Peyer's patch (tissue), 4 donors: ENCODE measurements around the gene E4F1. TPM values are rescaled to one million over a fixed set of nuclear protein-coding genes. Genes with fewer than 3 reads are reported as not detected.

Experiments used
- DNase-seq, 3 donors: peaks; one replicate each; pipeline ENCODE4 v3.0.0-alpha.2; 2017 to 2019
- H3K27ac ChIP-seq, 4 donors: fragments of 200-600 bp; sonication (generic); one replicate each; pipeline ENCODE4 v1.5.1; 2016 to 2019
- H3K27me3 ChIP-seq, 2 donors: fragments of 200-600 bp; sonication (generic); one replicate each; pipeline ENCODE4 v1.5.1; 2019
- H3K36me3 ChIP-seq, 3 donors: fragments of 200-600 bp; sonication (generic); one replicate each; pipeline ENCODE4 v1.5.1; 2016 to 2019
- H3K4me1 ChIP-seq, 4 donors: fragments of 200-600 bp; sonication (generic); one replicate each; pipeline ENCODE4 v1.5.1; 2016 to 2019
- H3K4me3 ChIP-seq, 4 donors: fragments of 200-600 bp; sonication (generic); 1 replicate in 3 of 4; 2 replicates in 1 of 4; pipeline ENCODE4 v1.5.1; 2016 to 2019; ENCODE audit warnings: mild to moderate bottlenecking in 1 of 4
- H3K9me3 ChIP-seq, 4 donors: fragments of 200-600 bp; sonication (generic); one replicate each; pipeline ENCODE4 v1.5.1; 2016 to 2019; ENCODE audit warnings: mild to moderate bottlenecking in 1 of 4
- CTCF ChIP-seq, 6 experiments: fragments of 450-650 bp in 4 of 6; fragments of 200-600 bp in 2 of 6; sonication (generic) in 1 of 6; IDR thresholded peaks; one replicate each; pipeline ENCODE4 v1.5.1; 2017 to 2019; ENCODE audit warnings: antibody characterized with exemption in 6 of 6, mild to moderate bottlenecking in 3 of 6, moderate library complexity in 1 of 6
- POLR2A ChIP-seq, 2 donors: fragments of 450-650 bp; IDR thresholded peaks; one replicate each; pipeline ENCODE4 v1.5.1; 2017; ENCODE audit warnings: antibody characterized with exemption in 2 of 2, mild to moderate bottlenecking in 2 of 2, moderate library complexity in 2 of 2
- total RNA-seq, 4 donors: library from RNA; depleted of rRNA; stranded (reverse); fragments of >200 nt; gene quantifications; one replicate each; pipeline ENCODE4 v1.1.0, GENCODE V29; 2016

Gene E4F1
- total RNA-seq, 4 donors from 2014 or later: 35.6 to 124 (median 76.2) TPM

GRCh38 chr16:2244926-2245795, 21.8 kb downstream of the E4F1 start:
- H3K36me3 ChIP-seq: peaks cover 0 to 77% (median 0%) of the 10 kb centered on the region in 3 donors
- TF ChIP-seq CTCF (IDR thresholded peaks at IDR 0.05) (no peak), POLR2A (IDR thresholded peaks at IDR 0.05) (no peak)

GRCh38 chr16:2246301-2246885, 23.0 kb downstream of the E4F1 start:
- Histone ChIP-seq H3K4me1 (peaks cover 0 to 10% (median 5%) of the 10 kb centered on the region in 4 donors), H3K27ac (no peak overlapping the region), H3K9me3 (no peaks in the 10 kb centered on the region), H3K4me3 (no peak overlapping the region), H3K27me3 (no peaks in the 10 kb centered on the region), H3K36me3 (peaks cover 0 to 75% (median 0%) of the 10 kb centered on the region in 3 donors)
- TF ChIP-seq CTCF (IDR thresholded peaks at IDR 0.05) (no peak), POLR2A (IDR thresholded peaks at IDR 0.05) (no peak)
- no peak for DNase-seq

More at GRCh38 chr16:2244926-2245795, 21.8 kb downstream of the E4F1 start:
- no peaks in the 10 kb centered on the region for H3K27me3 ChIP-seq
- H3K4me1 ChIP-seq: peaks cover 0 to 4% (median under 1%) of the 10 kb centered on the region in 4 donors
- no peak for DNase-seq
- no peaks in the 10 kb centered on the region for H3K9me3 ChIP-seq
- H3K4me3 ChIP-seq: no peak overlapping the region
- H3K27ac ChIP-seq: no peak overlapping the region

- no peak for TF ChIP-seq POLR2A (IDR thresholded peaks at IDR 0.05)
- TF ChIP-seq CTCF (IDR thresholded peaks at IDR 0.05): no peak
- Histone ChIP-seq H3K9me3 (no peaks in the 10 kb centered on the region), H3K36me3 (peaks cover 0 to 62% (median 0%) of the 10 kb centered on the region in 3 donors), H3K4me1 (peaks cover 0 to 17% (median 11%) of the 10 kb centered on the region in 4 donors), H3K27ac (peak overlapping the region; percentile 88 to 98 (median 91)), H3K4me3 (peak overlapping the region; percentile 60 to 91 (median 78)), H3K27me3 (no peaks in the 10 kb centered on the region)
- DNase-seq: peak; percentile 35 to 76 (median 71)
These were observed 27.4 kb downstream of the E4F1 start for GRCh38 chr16:2250652-2251295.

GRCh38 chr16:2251296-2252111, 28.1 kb downstream of the E4F1 start, which contains the start of gene ECI1:
Gene ECI1, minus strand, starts transcription at chr16:2251587. Its CDS starts 21 bp downstream, at chr16:2251566.
- peak within 1 kb of the TSS; percentile 88 to 98 (median 91) for H3K27ac ChIP-seq
- peak; percentile 92 to 98 (median 98) for DNase-seq
- H3K9me3 ChIP-seq: no peaks in the 10 kb centered on the region
- peak within 1 kb of the TSS; percentile 60 to 91 (median 78) for H3K4me3 ChIP-seq
- H3K27me3 ChIP-seq: no peaks in the 10 kb centered on the region
- peaks cover 0 to 62% (median 0%) of the 10 kb centered on the region in 3 donors for H3K36me3 ChIP-seq
- H3K4me1 ChIP-seq: peaks cover 0 to 17% (median 11%) of the 10 kb centered on the region in 4 donors
- peak; percentile 69 to 93 (median 82) for TF ChIP-seq CTCF (IDR thresholded peaks at IDR 0.05)
- peak; percentile 89 to 91 for TF ChIP-seq POLR2A (IDR thresholded peaks at IDR 0.05)

- TF ChIP-seq POLR2A (IDR thresholded peaks at IDR 0.05) (no peak), CTCF (IDR thresholded peaks at IDR 0.05) (no peak)
- Histone ChIP-seq H3K9me3 (no peaks in the 10 kb centered on the region), H3K27ac (peak overlapping the region in 3 of 4 donors; percentile 88 to 92 (median 90)), H3K4me1 (peaks cover 0 to 17% (median 11%) of the 10 kb centered on the region in 4 donors), H3K27me3 (no peaks in the 10 kb centered on the region), H3K36me3 (peaks cover 0 to 62% (median 0%) of the 10 kb centered on the region in 3 donors), H3K4me3 (no peak overlapping the region)
- DNase-seq: peak in 1 of 3 donors; percentile 22
These were observed 29.4 kb downstream of the E4F1 start for GRCh38 chr16:2252806-2253148.
